ENCODE results near the gene ABHD17B. TPM values are rescaled to one million over a fixed set of nuclear protein-coding genes. Genes with fewer than 3 reads are reported as not detected.
"Not testable (repeated sequence)": the region's sequence is repeated elsewhere in the genome, so short reads cannot be mapped to it uniquely, and the experiment has no call there.

The ABHD17B gene
- 10 to 100 TPM; 18.3 to 23.5 (median 19.5) TPM for total RNA-seq

GRCh38 chr9:71911061-71911907 is at the start of gene ABHD17B, which contains the start of gene C9orf85:
TSS of gene ABHD17B (minus strand) at chr9:71911193. CDS start at chr9:71875080, 36,113 bp downstream.
TSS of gene C9orf85 (plus strand) at chr9:71911639. CDS start at chr9:71911735, 96 bp downstream.
- DNase-seq (ENCODE audit: low spot score), result peak; percentile 89
- ATAC-seq (ENCODE audit: low FRiP score), result peak; percentile 99
- TF ChIP-seq CTCF (IDR thresholded peaks at IDR 0.05), result no peak

DNA sequence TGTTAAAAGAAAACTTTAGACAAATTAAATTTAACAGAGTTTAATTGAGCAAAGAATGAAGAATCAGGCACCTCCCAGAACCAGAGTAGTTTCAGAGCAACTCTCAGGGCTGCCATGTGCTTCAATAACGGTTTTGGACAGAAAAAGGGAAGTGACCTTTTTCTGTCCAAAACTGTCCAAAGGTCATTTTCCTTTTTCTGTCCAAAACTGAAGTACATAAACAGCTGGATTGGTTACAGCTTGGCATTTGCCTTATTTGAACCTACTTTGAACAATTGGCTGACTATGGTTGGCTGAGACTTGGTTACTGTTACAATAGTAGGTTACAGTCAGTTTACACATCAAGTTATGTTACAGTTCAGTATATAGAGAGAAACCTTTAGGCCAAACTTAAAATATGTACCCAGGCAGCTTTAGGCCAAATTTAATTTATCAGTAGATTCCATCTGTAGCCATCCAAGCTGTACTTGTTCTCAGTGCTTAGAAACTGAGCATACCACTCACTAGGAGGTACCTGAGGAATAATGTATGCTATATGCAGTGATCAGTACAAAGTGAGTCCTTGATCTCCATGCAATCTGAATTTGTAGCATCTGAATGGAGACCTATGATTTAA is 44.4 kb upstream of the ABHD17B start:
- no peak for TF ChIP-seq CTCF (IDR thresholded peaks at IDR 0.05)
- DNase-seq (ENCODE audit: low spot score) (no peak), ATAC-seq (ENCODE audit: low FRiP score) (no peak)

DNA sequence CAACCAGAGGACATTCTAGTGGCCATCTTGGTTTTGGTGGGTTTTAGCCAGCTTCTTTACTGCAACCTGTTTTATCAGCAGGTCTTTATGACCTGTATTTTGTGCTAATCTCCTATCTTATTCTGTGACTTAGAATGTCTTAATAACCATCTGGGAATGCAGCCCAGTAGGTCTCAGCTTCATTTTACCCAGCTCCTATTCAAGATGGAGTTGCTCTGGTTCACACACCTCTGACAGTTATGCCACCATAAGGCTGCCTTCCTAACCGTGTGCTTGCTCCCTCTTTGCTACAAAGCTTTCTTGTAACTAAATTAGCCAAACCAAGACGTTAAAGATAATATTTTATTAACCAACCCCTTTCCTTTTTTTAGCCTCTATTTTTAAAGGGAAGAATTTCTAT is 43.7 kb upstream of the ABHD17B start:
- ATAC-seq (ENCODE audit: low FRiP score); DNase-seq (ENCODE audit: low spot score): not testable (repeated sequence)

GRCh38 chr9:71944754-71945375 is 33.9 kb upstream of the ABHD17B start:
- no peak for DNase-seq (ENCODE audit: low spot score)
- ATAC-seq (ENCODE audit: low FRiP score), result no peak
- no peak for TF ChIP-seq CTCF (IDR thresholded peaks at IDR 0.05)

- ATAC-seq (ENCODE audit: low FRiP score), result no peak
- no peak for TF ChIP-seq CTCF (IDR thresholded peaks at IDR 0.05)
- DNase-seq (ENCODE audit: low spot score), result no peak
Observed at GRCh38 chr9:71941998-71942567, 31.1 kb upstream of the ABHD17B start.

DNA sequence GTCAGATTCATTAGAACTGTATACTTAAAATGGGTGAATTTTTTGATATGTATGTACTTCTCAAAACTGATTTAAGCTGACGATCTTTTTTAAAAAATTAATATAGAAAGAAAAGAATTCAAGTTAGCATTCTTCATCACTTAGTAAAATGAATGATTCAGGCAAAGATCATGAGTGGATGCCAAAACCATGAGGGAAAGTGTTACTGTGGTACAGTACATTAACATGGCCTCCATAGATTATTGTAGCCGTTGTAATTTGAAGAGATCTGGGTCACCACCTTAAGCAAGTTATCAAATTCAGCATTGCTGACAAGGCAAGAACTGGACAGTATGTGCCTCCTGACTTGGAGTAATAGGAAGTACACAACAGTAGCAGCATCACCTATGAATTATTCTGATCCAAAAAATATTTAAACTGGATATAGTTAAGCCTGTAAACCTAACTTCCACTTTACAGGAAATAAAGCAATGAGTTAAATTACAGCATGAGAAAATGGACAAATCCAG is 30.1 kb upstream of the ABHD17B start:
- ATAC-seq (ENCODE audit: low FRiP score) (no peak), DNase-seq (ENCODE audit: low spot score) (no peak)
- TF ChIP-seq CTCF (IDR thresholded peaks at IDR 0.05), result no peak

DNA sequence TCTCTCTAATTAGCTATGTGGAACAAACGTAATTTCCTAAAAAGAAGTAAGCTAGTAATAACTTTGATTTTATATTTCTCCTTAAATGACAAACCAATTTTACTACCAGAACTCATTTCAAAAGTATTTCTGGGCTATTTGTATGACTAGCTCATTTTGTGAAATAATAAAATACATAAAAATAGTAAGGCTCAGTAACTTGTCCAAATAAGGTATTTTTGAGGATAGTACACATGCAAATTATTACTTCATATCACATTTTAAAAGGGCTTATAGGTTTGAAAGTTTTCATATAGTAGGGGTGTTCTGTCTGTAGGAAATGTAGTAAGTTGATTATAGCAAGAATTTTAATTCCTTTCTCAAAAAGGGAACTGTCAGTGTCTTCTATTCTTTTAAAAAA is 26.9 kb upstream of the ABHD17B start:
- TF ChIP-seq CTCF (IDR thresholded peaks at IDR 0.05), result no peak
- no peak for DNase-seq (ENCODE audit: low spot score)
- ATAC-seq (ENCODE audit: low FRiP score), result no peak
